HS-27A (cell line): Measurements from ENCODE around the gene USP12.

Source experiments
- DNase-seq: peaks from one replicate; pipeline ENCODE4 v3.0.0-alpha.2; 2012; ENCODE audit warnings: low read depth, missing footprints

The USP12 gene

DNA sequence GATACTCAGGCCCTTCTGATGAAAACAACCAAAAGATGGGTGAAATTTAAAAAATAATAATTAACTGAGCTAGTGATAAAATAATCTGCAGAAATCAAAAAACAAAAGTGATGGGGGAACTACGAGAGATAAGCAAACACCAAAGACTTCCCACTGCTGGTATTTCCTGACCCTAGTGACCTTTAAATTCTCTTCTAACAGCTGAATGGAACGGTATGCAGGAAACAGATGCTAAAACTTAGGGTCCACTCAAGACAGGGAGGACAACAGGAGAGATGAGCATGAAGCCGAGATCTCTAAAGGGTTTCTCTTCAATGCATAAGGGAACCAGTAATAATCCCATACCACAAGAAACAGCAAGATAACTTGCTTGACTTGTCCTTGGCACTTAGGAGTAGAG, 50.8 kb downstream of the USP12 start:
- DNase-seq: no peak

DNA sequence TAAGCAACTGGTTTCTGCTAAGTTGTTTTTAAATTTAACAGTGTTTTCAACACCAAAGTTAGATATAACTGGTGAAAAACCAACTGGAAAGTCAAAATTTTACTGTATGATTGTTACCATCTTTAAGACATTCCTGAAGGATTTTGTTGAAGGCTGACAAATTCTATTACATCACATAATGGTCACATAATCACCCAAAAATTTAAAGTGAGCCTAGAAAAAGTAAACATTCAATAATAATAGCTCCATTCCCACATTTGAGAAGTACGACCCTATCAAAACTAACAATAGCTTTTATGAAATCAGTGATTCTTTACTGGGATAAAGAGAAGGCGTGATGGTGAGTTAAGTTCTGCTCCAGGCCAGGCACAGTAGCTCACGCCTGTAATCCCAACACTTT, 51.6 kb downstream of the USP12 start:
- no peak for DNase-seq

DNA sequence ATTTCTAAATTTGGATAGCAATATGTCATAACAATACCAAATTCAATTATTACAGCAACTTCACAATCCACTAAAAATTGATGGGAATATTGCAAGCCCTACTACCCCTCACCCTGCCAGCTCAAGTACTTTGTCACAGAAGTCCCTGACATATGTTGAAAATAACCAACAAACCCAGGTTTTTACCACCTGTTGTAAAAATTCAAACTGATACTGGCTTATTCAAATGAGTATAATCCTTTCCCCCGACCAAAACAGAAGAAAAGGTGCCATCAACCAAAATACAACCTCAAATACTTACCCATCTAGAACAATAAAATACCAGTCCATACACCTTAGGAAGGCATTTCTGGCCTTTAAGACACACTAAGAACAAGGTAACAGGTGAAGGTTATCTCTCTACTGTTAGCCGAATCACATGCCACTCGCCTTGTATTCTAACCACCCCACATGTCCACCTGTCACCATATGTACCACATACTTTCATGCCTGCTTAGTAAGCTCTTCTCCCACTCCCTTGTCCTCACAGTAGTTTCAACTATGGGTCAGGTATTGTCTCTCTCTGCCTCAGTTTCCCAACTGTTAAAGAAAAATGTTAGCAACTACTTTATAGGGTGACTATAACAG, 53.1 kb downstream of the USP12 start:
- DNase-seq: no peak

DNA sequence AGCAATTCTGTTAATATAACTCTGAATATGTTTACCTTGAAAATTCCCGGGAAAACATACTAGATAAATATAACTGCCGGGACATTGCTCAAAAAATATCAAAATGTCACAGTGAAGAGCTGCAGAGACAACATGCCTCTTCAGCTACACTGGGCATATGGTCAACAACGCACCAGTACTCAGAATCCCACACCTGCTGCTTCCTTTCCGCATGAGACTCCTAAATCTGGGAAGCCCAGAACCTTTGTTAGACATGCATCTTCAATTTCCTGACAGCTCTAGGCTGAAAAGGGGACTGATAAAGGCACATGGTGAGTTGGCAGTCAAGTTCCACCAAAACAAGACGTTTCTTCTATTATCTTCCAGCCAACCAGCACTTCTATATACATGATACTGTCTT, 53.7 kb downstream of the USP12 start:
- DNase-seq: no peak

DNA sequence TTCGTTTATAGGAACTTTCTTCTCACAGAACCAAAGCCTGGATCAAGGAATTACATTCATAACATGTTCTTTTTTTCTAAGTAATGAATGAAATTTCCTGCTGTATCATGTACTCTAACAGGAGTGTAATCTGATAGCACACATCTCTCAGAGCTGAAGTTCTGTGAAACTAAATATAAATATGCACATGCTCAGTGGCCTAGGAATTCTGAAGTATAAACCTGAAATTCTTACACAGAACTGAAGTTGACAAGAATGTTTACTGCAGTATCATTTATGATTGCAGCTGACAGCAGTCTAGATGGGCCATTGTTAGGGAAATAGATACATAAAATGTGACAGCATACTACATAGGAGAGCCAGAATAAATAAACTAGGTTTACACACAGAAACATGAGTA, 54.5 kb downstream of the USP12 start:
- no peak for DNase-seq

DNA sequence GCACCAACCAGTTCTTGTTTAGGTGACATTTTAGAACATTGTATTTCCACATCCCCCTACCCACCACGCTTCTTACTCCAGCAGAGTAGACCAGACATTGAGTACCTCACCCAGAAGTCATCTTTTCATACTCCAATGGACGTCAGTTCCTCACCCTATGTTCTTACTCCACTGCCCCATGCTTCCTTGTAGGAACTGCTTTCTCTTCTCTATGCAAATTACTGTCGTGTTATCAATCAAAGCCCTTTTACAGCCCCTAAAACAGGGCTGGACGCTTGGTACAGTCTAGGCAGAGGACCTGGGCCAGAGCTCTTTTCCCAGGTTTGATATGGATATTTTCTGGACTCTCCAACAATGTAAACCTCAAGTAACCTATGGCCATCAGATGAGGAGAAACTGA, 58.2 kb downstream of the USP12 start:
- no peak for DNase-seq

DNA sequence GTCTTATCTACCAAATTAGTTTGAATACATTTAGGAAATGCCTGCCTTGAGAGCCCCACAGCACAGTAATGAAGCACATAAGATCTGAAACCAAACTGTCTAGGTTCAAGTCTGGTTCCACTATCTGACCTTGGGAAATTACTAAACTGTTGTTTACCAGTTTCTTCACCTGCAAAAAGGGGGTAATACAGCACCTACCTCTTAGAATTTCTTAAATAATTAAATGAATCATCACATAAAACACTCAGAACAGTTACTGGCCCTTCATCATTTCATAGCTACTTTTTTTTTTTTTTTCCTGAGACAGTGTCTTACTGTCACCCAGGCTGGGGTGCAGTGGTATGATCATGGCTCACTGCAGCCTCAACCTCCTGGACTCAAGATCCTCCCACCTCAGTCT, 59.6 kb downstream of the USP12 start:
- no peak for DNase-seq

DNA sequence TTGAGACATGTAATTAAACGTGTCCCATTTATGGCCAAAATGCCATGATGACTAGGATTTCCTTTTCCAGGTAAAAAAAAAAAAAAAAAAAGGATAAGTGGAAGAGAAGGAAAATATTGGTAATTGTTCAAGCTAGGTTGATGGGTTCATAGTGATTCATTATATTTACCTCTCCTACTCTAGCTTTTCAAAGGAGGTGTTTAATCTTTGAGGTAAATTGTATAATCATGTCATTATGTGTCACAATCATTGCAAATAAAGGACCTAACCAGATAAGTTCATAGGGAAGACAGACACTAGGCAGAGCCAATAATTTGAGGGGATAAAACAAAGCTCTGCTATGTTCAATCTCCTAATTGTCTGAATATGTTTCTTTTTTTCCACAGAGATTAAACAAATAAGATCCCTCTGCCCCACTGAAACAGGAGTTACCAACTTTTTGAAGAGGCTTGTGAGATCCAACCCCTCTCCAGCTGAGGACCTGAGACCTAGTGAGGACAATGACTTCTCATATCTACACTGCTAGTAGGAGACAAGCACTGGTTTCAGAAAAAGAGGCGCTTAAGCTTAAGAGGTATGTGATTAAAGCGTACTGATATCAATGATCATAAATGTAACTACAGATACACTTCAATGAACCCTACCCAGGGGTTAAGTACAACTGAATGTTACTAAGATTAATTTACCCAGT, 61.4 kb downstream of the USP12 start:
- DNase-seq: no peak

DNA sequence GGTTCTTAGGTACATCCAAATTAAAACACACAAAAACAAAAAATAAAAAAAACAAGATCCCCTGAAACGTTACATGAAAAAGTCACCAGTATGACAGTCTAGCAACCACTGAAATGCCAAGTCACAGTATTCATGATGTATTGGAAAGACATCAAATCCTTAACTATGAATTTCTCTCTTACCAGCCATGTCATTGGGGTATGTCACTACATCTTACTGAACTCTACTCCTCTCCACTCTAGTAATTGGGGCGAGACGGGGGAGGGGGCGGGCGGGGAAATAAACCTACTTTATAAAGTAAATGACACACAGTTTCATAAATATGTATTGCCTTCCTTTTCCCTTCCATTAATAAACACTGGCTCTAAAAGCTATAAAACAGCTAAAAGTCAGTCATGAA, 65.5 kb downstream of the USP12 start:
- no peak for DNase-seq

DNA sequence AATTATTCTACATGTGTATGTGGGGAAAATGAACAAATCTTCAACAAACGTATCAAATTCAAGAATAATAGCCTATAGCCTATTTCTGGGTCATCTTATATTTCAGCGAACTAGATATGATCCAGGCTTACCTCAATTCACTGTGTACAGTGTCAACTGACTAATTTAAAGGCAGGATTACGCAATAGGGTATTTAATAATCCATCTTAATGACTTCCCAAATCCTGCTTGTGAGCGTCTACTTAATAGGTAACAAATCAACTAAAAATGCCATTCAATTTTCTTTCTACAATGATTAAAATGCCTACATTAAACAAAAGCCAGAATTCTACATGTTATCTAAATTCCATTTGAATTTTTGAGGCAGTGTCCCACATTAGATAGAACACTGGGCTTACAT, 67.0 kb downstream of the USP12 start:
- no peak for DNase-seq

DNA sequence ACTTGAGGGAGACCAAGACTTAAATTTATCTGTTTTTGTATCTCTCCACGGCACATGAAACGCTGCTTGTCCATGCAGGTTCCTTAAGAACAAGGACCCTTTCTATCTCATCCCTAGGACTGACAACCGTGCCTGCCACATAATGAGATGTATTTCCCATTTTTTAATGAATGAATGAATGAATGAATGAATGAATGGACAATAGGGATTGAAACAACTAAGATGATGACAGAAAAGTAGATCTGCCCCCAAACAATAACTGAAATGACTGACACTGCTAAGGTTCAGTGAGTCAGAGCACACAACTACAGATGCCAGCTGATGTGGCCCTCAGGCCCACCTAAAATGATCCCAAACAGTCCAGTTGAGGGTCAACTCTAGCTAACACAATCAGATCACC, 69.8 kb downstream of the USP12 start:
- DNase-seq: no peak

DNA sequence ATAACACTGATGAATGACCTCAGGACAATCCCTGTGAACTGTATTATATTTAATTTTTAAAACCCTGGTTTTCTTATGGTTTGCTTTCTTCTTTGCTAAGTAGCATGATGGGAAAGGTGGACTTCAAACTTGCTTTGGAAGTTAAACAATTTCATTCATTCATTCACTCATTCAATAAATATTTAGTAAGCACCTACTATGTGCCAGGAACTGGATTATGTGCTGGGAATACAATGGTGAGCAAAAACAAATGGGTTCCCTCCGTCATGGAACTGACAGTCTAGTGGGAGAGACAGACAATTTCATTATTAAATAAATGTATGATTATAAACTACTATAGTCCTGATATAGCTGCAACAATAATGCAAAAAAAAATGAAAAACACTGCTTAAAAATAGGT, 70.3 kb downstream of the USP12 start:
- no peak for DNase-seq

DNA sequence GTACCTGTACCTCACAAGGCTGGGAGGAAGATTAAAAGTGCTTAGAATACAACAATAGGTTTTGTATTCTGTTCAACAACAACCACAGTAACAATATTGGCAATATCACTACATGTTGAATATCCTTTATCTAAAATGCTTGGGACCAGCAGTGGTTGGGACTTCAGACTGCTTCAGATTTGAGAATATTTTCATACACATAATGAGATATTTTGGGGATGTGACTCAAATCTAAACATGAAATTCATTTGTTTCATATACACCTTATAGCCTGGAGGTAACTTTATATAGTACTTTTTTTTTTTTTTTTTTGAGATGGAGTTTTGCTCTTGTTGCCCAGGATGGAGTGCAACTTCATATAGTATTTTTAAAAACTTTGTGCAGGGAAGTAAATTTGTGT, 73.9 kb downstream of the USP12 start:
- DNase-seq: no peak

DNA sequence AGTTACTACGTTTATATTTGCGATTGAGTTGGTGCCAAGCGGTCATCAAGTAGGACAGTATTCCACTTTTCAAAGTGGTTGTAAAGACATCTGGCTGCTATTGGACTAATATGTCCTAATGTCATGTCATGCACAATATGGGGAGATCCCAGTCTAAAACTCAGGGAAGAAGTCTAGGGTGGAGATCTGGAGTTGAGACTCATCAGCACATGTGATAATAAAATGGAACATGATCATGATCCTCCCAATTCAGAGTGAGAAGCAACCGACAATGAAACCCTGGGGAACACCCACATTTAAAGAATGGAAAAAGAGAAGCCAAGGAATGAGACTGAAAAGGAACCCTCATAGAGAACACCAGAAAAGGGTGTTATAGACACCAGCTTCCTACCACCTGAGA, 80.2 kb downstream of the USP12 start:
- DNase-seq: no peak

DNA sequence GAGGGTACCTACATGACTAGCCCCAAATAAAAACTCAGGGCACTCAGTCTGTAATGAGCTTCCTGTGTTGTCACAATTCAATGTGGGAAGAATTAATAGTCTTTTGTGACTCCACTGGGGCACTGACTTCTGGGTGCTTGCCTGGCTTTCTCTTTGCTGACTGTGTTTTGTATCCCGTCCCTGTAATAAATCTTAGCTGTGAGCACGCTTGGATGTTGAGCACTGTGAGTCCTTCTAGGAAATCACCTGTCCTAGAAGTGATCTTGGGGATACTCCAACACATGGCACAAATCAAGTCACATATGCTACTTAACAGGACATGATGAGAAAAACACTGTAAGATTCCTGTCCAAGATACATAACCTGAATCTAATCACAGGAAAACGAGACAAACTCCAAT, 83.0 kb downstream of the USP12 start:
- no peak for DNase-seq

DNA sequence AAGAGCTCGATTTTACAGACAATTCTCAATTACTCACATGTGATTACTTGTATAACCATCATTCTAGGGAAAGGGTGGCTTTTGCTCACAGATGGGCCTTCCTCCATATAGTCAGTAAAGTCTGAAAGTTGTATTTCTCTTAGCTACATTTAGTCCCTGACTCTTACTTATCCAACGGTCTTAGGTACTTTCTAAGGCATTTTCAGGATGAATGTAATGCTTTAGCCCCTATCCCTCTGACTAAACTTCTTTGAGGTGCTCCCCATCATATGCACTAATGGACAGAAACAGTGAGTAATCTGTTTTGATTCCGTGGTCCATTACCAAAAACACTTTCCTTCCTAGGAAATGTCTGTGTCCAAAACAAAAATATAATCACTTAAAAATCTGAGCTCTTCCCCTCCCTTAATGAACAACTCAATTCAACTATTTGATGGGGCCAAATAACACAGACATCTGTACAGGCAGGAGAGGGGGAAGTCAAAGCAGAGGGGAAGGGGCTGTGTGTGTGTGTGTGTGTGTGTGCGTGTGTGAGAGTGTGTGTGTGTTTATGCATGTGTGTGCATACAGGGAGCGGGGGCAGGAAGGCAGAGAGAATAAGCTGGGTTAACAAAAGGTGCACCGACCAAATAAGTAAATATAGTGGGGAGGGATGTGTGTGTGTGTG, 84.9 kb downstream of the USP12 start:
- DNase-seq: no peak

DNA sequence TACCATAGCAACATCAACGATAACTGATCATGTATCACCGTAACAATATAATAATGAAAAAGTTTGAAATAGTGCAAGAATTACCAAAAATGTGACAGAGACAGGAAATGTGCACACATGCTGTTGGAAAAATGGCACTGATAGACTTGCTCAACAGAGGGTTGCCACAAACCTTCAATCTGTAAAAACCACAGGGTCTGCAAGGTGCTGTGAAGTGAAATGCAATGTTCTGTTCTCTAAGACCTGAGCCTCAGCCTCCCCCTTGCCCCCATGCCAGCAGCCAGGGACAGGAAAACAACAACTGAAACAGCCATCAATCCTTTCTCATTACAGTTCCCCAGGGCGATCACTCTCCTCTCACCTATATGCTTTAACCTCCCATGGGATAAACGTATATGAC, 88.4 kb downstream of the USP12 start:
- DNase-seq: no peak

DNA sequence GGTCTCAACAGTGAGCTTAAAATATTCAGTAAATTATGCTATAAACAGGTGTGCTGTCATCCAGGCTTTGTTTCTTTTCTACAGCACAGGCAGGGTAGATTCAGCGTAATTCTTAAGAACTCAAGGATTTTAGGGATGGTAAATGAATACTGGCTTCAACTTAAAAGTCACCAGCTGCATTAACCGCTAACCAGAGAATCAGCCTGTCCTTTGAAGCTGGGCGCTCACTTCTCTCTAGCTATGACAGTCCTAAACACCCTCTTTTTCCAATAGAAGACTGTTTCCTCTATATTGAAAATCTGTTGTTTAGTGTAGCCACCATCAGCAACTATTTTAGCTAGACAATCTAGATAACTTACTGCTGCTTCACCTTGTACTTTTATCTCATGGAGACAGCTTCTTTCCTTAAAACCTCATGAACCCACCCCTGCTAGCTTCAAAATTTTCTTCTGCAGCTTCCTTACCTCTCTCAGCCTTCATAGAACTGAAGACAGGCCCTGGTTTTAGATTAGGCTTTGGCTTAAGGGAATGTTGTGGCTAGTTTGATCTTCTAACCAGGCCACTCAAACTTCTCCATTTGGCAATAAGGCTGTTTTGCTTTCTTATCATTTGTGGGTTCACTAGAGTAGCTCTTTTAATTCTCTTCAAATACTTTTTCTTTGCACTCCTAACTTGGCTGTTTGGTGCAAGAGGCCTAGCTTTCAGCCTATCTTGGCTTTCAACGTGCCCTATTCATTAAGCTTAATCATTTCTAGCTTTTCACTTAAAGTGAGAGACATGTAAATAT, 89.5 kb downstream of the USP12 start:
- DNase-seq: no peak

DNA sequence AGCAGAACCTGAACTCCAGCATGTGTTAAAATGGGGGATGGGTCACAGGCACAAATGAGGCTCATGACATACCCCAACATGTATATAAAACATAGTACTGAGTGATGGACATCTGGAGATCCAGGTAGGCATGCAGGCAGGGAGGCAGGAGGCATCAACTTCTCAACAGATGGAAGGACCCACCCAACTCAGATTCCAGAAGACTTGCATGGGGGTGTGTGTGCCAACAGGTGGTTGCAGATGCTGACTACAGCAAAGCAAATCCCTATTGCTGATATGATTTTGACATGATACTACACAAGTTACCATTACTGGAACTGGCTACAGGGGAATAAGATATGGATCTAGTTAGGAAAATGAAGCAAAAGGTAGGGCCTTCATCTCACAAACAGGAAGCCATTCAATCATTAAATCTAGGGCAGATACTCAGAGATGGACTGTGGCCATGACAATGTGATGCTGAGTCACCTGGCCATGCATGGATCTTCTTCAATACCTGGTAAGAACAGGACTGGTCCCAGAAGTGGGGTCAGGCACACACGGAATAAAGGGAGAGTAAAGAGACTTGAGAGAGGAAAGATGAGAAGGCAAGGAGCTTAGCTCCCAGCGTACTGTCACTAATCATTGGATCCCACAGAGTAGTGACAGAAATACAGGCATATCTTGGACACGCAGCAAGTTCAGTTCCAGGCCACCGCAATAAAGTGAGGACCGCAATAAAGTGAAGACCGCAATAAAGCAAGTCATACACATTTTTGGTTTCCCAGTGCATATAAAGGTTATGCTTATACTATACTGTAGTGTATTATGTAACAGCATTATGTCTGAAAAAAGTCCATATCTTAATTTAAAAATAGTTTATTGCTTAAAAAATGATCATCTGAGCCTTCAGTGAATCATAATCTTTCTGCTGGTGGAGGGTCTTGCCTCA, 91.3 kb downstream of the USP12 start:
- DNase-seq: no peak

DNA sequence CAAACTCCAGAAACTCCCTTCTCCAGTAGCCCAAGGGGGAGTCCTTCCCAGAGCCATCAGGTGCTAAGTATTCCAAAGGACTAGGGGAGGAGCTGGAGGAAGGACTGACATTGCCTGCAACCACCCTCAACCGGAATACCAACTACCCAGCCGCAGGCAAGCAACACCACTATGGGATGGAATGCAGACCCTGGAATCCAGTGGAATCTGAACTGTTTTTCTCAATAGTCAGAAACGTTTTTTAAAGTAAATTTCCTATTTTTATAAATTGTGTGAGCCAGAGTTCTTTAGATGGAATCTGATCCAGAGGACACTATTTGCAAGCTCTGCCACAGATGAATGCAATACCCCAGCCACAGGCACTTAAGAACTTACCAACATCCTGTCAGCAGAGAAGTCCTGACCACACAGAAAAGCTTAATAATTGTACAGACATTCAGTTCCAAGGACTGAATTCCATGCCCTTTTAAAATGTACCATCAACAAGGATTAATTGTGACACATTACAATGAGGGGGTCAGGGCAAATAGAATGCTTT, 92.1 kb downstream of the USP12 start:
- DNase-seq: no peak

DNA sequence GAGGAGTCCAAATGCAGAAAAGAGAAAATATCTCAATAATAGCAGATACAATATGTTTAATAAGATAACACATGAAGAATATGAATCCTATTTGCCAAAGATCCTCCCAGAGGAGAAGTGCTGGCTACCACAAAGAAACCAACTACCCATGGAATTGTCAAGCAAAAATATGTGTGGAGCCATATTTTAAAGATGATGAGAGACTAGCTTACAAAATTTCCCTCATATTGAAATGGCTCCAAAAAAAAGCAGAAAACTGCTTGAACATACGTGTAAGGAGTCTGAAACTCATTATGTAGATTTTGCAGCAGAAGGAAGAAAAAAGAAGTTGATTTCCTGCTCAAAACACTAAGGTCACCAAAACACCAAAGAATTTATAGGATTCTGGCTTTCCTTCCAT, 94.2 kb downstream of the USP12 start:
- DNase-seq: no peak

DNA sequence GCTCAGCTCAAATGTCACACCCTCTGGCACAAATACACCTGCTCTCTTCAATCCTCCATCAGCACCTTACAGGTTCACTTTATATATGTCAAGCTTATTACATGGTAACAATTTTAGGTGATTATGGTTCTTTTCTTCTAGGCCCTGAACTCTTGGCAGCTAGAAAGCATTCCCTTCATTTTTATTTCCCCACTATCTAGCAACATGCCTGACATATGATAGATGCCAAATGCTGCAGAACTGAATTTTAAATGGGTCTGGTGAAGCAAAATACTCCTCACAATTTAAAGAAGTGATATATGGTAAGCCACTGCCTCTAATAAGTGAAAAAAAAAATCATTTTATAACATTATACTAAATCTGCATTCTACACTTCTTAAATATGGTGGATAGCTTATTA, 95.2 kb downstream of the USP12 start:
- no peak for DNase-seq
